Measurements from ENCODE around the gene NFATC2. TPM values are rescaled to one million over a fixed set of nuclear protein-coding genes. Genes with fewer than 3 reads are reported as not detected.

NFATC2 gene
- total and polyA plus RNA-seq, 2 experiments from 2014 or later: 0.52 to 0.59 TPM

GRCh38 chr20:51468636-51469035, 73.9 kb downstream of the NFATC2 start:
- Mint-ChIP-seq H3K4me3 (no peak overlapping the region), H3K36me3 (ENCODE audit: low read depth) (no peaks in the 10 kb centered on the region), H3K9me3 (no peaks in the 10 kb centered on the region), H3K27ac (no peak overlapping the region), H3K27me3 (ENCODE audit: insufficient read depth, low read depth, poor library complexity) (peaks cover 11% of the 10 kb centered on the region), H3K4me1 (peaks cover 8% of the 10 kb centered on the region)
- Histone ChIP-seq H3K4me2 (no peak overlapping the region), H4K20me1 (replicated peaks; ENCODE audit: insufficient read depth) (no peaks in the 10 kb centered on the region), H3K79me2 (replicated peaks; ENCODE audit: insufficient read depth) (no peaks in the 10 kb centered on the region), H3K27me3 (ENCODE audit: insufficient read depth) (no peaks in the 10 kb centered on the region), H2AFZ (no peak overlapping the region), H3K27ac (ENCODE audit: low read depth) (no peak overlapping the region), H3K4me3 (no peak overlapping the region), H3F3A (replicated peaks; ENCODE audit: low read depth) (no peaks in the 10 kb centered on the region), H3K36me3 (ENCODE audit: insufficient read depth) (no peaks in the 10 kb centered on the region), H3K9me2 (ENCODE audit: insufficient read depth) (no peaks in the 10 kb centered on the region), H3K4me1 (ENCODE audit: insufficient read depth) (no peaks in the 10 kb centered on the region)
- DNase-seq (ENCODE audit: low spot score) (no peak), ATAC-seq (no peak)
- TF ChIP-seq JUNB (IDR thresholded peaks at IDR 0.05; ENCODE audit: unreplicated experiment): no peak
- no peak for TF ChIP-seq ETS1 (IDR thresholded peaks at IDR 0.05)
- no peak for TF ChIP-seq EZH2phosphoT487 (IDR thresholded peaks at IDR 0.05; ENCODE audit: unreplicated experiment)
- TF ChIP-seq EZH2 (IDR thresholded peaks at IDR 0.05; ENCODE audit: low read depth, unreplicated experiment): no peak
- no peak for TF ChIP-seq POLR2AphosphoS5 (IDR thresholded peaks at IDR 0.05; ENCODE audit: low read depth)
- TF ChIP-seq ZNF114 (CRISPR knock-in tag; IDR thresholded peaks at IDR 0.05): no peak
- no peak for TF ChIP-seq STAT1 (IDR thresholded peaks at IDR 0.05; ENCODE audit: unreplicated experiment)
- no peak for TF ChIP-seq NANOG (IDR thresholded peaks at IDR 0.05; ENCODE audit: borderline replicate concordance)
- TF ChIP-seq REST (IDR thresholded peaks at IDR 0.05; ENCODE audit: unreplicated experiment): no peak
- no peak for TF ChIP-seq CTCF (conservative IDR thresholded peaks at IDR 0.05; ENCODE audit: low read depth in 2 of 2)
- no peak for TF ChIP-seq ZNF462 (CRISPR knock-in tag; IDR thresholded peaks at IDR 0.05)
- TF ChIP-seq CREB1 (CRISPR knock-in tag; IDR thresholded peaks at IDR 0.05; ENCODE audit: low read depth): no peak
- TF ChIP-seq ZNF331 (CRISPR knock-in tag; IDR thresholded peaks at IDR 0.05; ENCODE audit: low read depth): no peak
